Neural cell (in vitro differentiated cells): ENCODE results near the gene MEGF11.

Experiments
- CTCF ChIP-seq: fragments of 450-650 bp; IDR thresholded peaks from 2 replicates; pipeline ENCODE4 v1.5.1; 2014; ENCODE audit warnings: antibody characterized with exemption, mild to moderate bottlenecking, moderate library complexity; ENCODE audit not compliant: poor library complexity, severe bottlenecking
- EP300 ChIP-seq: fragments of 450-650 bp; conservative IDR thresholded peaks from 2 replicates; pipeline ENCODE4 v1.6.1; 2014; ENCODE audit warnings: antibody characterized with exemption, mild to moderate bottlenecking, moderate library complexity; ENCODE audit not compliant: poor library complexity, severe bottlenecking
- EZH2 ChIP-seq: fragments of 200-600, 300-800 bp; shearing (Covaris generic), sonication (generic); IDR thresholded peaks from 2 replicates; pipeline ENCODE4 v1.6.1; 2014; ENCODE audit warnings: antibody characterized with exemption, low read length, borderline replicate concordance, mild to moderate bottlenecking; ENCODE audit not compliant: insufficient read depth, poor library complexity, severe bottlenecking
- MXI1 ChIP-seq: fragments of 450-650 bp; conservative IDR thresholded peaks from 2 replicates; pipeline ENCODE4 v1.6.1; 2014; ENCODE audit warnings: antibody characterized with exemption, mild to moderate bottlenecking; ENCODE audit not compliant: poor library complexity, severe bottlenecking
- POLR2AphosphoS5 ChIP-seq: IDR thresholded peaks from 2 replicates; pipeline ENCODE4 v1.6.1; 2012
- RAD21 ChIP-seq: fragments of 450-650 bp; conservative IDR thresholded peaks from 2 replicates; pipeline ENCODE4 v1.6.1; 2014; ENCODE audit warnings: antibody characterized with exemption, mild to moderate bottlenecking, moderate library complexity
- REST ChIP-seq: IDR thresholded peaks from 2 replicates; pipeline ENCODE4 v1.6.1; 2012; ENCODE audit warnings: borderline replicate concordance
- SMC3 ChIP-seq: fragments of 450-650 bp; conservative IDR thresholded peaks from 2 replicates; pipeline ENCODE4 v1.6.1; 2014; ENCODE audit warnings: antibody characterized with exemption, mild to moderate bottlenecking, moderate library complexity; ENCODE audit not compliant: poor library complexity
- TAF1 ChIP-seq: IDR thresholded peaks from 2 replicates; pipeline ENCODE4 v1.6.1; 2012; ENCODE audit warnings: low read depth

- TF ChIP-seq CTCF (no peak), TAF1 (no peak), POLR2AphosphoS5 (no peak), EZH2 (no peak), SMC3 (no peak), MXI1 (no peak), RAD21 (no peak), EP300 (no peak), REST (no peak)
Measured at GRCh38 chr15:66078929-66079275, 174.6 kb downstream of the MEGF11 start.
